DOHH2 (cell line): ENCODE results near the gene LPAR1.

Experiments used
- H3F3A ChIP-seq: fragments of 200-600 bp; sonication (generic), shearing (Covaris generic); 2 replicates; pipeline ENCODE4 v1.6.0; 2016; ENCODE audit warnings: antibody characterized with exemption, mild to moderate bottlenecking; ENCODE audit not compliant: control insufficient read depth, insufficient read depth
- H3K27ac ChIP-seq: fragments of 200-600 bp; sonication (generic); 2 replicates; pipeline ENCODE4 v1.5.1; 2014; ENCODE audit warnings: low read depth, mild to moderate bottlenecking, low read length, moderate library complexity
- H3K27me3 ChIP-seq: fragments of 200-600 bp; sonication (generic); 2 replicates; pipeline ENCODE4 v1.6.1; 2014; ENCODE audit warnings: mild to moderate bottlenecking, low read length, mixed read lengths; ENCODE audit not compliant: control insufficient read depth
- H3K36me3 ChIP-seq: fragments of 200-600 bp; sonication (generic); 2 replicates; pipeline ENCODE4 v1.6.1; 2014; ENCODE audit warnings: mild to moderate bottlenecking, low read length, moderate library complexity, mixed read lengths; ENCODE audit not compliant: control insufficient read depth
- H3K4me1 ChIP-seq: fragments of 200-600 bp; sonication (generic); 2 replicates; pipeline ENCODE4 v1.6.1; 2014; ENCODE audit warnings: mild to moderate bottlenecking, low read length, mixed read lengths; ENCODE audit not compliant: control insufficient read depth
- H3K4me2 ChIP-seq: fragments of 200-600 bp; sonication (generic); 2 replicates; pipeline ENCODE4 v1.6.0; 2014; ENCODE audit warnings: mild to moderate bottlenecking, low read length, moderate library complexity
- H3K4me3 ChIP-seq: fragments of 200-600 bp; sonication (generic); 2 replicates; pipeline ENCODE4 v1.5.1; 2014; ENCODE audit warnings: mild to moderate bottlenecking, low read length, mixed read lengths
- H3K79me2 ChIP-seq: fragments of 200-600 bp; sonication (generic); 2 replicates; pipeline ENCODE4 v1.6.1; 2014; ENCODE audit warnings: mild to moderate bottlenecking, low read length, mixed read lengths; ENCODE audit not compliant: control insufficient read depth
- H3K9me2 ChIP-seq: fragments of 200-600 bp; sonication (generic); replicated peaks from 2 replicates; pipeline ENCODE4 v1.6.1; 2014; ENCODE audit warnings: mild to moderate bottlenecking, low read length, mixed read lengths; ENCODE audit not compliant: control insufficient read depth
- H3K9me3 ChIP-seq: fragments of 200-600 bp; sonication (generic); 2 replicates; pipeline ENCODE4 v1.6.1; 2014; ENCODE audit warnings: antibody characterized with exemption, low read length, mixed read lengths; ENCODE audit not compliant: control insufficient read depth, insufficient read depth
- H4K20me1 ChIP-seq: fragments of 200-600 bp; sonication (generic); 2 replicates; pipeline ENCODE4 v1.6.0; 2014; ENCODE audit warnings: low read depth, mild to moderate bottlenecking, antibody characterized with exemption, low read length, moderate library complexity; ENCODE audit not compliant: control insufficient read depth, insufficient read depth
- CTCF ChIP-seq: fragments of 200-600 bp; sonication (generic); IDR thresholded peaks from one replicate; pipeline ENCODE4 v1.5.1; 2014; ENCODE audit warnings: antibody characterized with exemption, mild to moderate bottlenecking, low read depth, low read length; ENCODE audit not compliant: poor library complexity, severe bottlenecking
- EZH2phosphoT487 ChIP-seq: fragments of 200-600 bp; sonication (generic); IDR thresholded peaks from 2 replicates; pipeline ENCODE4 v1.6.1; 2017; ENCODE audit warnings: borderline replicate concordance, mild to moderate bottlenecking, antibody characterized with exemption, low read length, moderate library complexity, mixed read lengths

Gene LPAR1

GRCh38 chr9:111074395-111074794 is 36.1 kb upstream of the LPAR1 start:
- no peak overlapping the region for H3K4me2 ChIP-seq
- H3K79me2 ChIP-seq: no peaks in the 10 kb centered on the region
- no peaks in the 10 kb centered on the region for H3F3A ChIP-seq
- no peaks in the 10 kb centered on the region for H3K36me3 ChIP-seq
- H3K4me1 ChIP-seq: no peaks in the 10 kb centered on the region
- H3K4me3 ChIP-seq: no peak overlapping the region
- H3K9me2 ChIP-seq: no peaks in the 10 kb centered on the region
- H3K27ac ChIP-seq: no peak overlapping the region
- TF ChIP-seq CTCF (no peak), EZH2phosphoT487 (no peak)
- no peaks in the 10 kb centered on the region for H4K20me1 ChIP-seq
- no peaks in the 10 kb centered on the region for H3K27me3 ChIP-seq
- H3K9me3 ChIP-seq: no peaks in the 10 kb centered on the region

- TF ChIP-seq EZH2phosphoT487 (no peak), CTCF (no peak)
- Histone ChIP-seq H3K9me3 (no peaks in the 10 kb centered on the region), H3K79me2 (no peaks in the 10 kb centered on the region), H4K20me1 (no peaks in the 10 kb centered on the region), H3F3A (no peaks in the 10 kb centered on the region), H3K4me3 (no peak overlapping the region), H3K9me2 (no peaks in the 10 kb centered on the region), H3K27me3 (no peaks in the 10 kb centered on the region; the same call in 1 of the 2 replicates), H3K27ac (no peak overlapping the region), H3K36me3 (no peaks in the 10 kb centered on the region), H3K4me1 (0 out of 2 replicates have a peak, but pooled peaks cover 3% of the 10 kb centered on the region), H3K4me2 (no peak overlapping the region)
Measured at GRCh38 chr9:111069183-111069582, 30.9 kb upstream of the LPAR1 start.

- Histone ChIP-seq H3K4me1 (0 out of 2 replicates have a peak, but pooled peaks cover 3% of the 10 kb centered on the region), H3K9me3 (no peaks in the 10 kb centered on the region), H3K27me3 (no peaks in the 10 kb centered on the region; the same call in 1 of the 2 replicates), H3K4me3 (no peak overlapping the region), H4K20me1 (no peaks in the 10 kb centered on the region), H3F3A (no peaks in the 10 kb centered on the region), H3K9me2 (no peaks in the 10 kb centered on the region), H3K27ac (no peak overlapping the region), H3K36me3 (no peaks in the 10 kb centered on the region), H3K79me2 (no peaks in the 10 kb centered on the region), H3K4me2 (no peak overlapping the region)
- TF ChIP-seq CTCF: no peak
- no peak for TF ChIP-seq EZH2phosphoT487
Measured at GRCh38 chr9:111068771-111069170, 30.5 kb upstream of the LPAR1 start.
